HG03135 (cell line): Measurements from ENCODE around the gene STX3.

Source experiments
- ATAC-seq: cut with Tn5 transposase; IDR thresholded peaks from one replicate; pipeline ENCODE4 v1.9.1; 2021; ENCODE audit warnings: mild to moderate bottlenecking, moderate library complexity; ENCODE audit not compliant: unreplicated experiment

The STX3 gene

DNA sequence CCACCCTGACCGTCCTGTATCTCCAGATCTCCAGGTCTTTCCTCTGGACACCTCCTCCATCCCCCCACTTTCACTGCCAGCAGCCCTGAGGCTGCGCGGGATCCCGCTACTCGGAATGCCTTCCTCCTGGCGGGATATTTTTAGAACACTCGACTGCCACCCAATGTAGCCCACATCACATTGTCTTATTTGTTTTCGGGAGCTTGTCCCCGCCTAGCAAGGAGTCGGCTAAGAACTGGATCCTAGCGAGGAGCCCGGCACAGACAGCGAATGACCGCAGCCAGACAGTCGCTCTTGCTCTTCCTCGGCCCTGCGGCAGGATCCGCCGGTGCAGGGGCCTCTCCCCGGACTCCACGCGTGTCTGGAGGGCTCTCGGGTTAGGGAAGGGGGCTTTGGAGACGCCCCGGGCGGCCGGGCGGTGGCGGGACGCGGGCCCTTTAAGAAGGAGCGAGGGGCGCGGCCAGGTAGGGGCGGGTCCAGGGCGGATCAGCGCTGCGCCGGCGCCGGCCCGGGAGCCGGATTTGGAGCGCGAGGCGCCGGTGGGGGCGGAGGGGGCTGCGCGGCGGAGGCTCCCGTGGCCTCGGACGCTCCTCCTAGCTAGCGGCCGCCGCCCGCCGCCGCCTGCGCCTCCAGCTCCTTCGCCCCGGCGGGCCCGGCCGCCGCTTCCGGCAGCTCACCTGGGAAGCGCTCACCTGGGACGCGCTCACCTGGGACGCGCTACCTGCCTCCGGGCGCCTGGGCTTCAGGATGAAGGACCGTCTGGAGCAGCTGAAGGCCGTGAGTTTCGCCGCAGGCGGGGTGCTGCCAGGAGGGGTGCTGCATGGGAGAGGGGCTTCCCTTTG lies at the start of gene STX3:
Gene STX3, plus strand, starts transcription at position 518 of the 842 bp plus-strand sequence. Its CDS starts 230 bp downstream, at position 748.
- peak; percentile 61 for ATAC-seq

DNA sequence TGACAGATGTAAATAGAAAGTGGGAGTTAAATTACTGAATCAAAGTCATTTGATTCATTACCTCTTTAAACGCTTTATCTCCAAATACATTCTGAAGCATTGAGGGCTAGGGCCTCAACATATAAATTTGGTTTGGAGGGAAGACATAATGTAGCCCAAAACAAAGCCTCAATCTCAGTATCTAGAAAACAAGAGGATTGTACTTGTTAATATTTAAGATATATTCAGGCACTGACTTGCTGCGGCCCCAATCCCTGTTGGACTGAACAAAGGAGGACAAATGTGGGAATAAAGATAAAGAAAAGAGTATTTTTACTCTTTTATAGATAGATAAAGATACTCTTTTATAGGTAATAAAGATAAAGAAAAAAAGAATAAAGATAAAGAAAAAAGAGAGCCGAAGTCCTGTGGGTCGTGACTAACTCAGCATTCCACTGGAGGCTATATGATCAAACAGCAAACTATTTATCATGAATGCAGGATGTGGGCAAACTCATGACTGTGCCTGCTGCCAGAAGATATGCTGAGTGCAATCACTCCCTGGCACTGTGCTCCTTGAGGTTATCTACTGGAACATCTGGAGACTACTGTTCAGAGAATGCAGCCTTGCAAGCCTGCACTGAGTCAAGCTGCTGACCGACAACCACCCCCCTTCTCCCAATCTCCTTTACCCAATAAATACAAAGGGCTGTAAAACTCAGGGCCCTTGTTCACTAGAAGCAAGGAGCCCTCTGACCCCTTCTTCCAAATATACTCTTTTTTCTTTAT lies 48.5 kb upstream of the STX3 start:
- no peak for ATAC-seq

DNA sequence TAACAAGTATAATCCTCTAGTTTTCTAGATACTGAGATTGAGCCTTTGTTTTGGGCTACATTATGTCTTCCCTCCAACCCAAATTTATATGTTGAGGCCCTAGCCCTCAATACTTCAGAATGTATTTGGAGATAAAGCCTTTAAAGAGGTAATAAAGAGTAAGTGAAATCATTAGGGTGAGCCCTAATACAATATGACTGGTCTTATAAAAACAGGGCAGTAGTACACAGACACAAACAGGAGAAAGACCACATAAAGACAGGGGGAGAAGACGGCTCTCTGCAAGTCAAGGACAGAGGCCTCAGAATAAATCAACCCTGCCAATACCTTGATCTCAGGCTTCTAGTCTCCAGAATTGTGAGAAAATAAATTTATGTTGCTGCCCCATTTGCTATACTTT lies 47.8 kb upstream of the STX3 start:
- no peak for ATAC-seq

DNA sequence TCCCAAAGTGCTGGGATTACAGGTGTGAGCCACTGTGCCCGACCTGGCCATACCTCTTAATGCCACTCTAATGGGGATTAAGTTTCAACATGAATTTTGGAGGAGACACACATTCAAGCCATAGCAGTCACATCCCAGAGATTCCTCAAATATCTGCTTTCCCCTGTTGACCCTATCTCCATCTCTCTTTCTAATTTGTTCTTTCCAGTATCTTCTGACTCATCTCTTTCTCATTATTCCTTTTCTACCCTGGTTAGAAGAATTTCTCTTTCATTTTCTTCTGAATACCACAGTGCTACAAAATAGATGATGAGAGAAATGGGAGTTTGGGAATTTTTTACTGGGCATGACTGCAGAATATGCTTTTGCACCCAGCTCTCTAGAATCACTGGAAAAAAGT lies 46.6 kb upstream of the STX3 start:
- ATAC-seq: no peak

DNA sequence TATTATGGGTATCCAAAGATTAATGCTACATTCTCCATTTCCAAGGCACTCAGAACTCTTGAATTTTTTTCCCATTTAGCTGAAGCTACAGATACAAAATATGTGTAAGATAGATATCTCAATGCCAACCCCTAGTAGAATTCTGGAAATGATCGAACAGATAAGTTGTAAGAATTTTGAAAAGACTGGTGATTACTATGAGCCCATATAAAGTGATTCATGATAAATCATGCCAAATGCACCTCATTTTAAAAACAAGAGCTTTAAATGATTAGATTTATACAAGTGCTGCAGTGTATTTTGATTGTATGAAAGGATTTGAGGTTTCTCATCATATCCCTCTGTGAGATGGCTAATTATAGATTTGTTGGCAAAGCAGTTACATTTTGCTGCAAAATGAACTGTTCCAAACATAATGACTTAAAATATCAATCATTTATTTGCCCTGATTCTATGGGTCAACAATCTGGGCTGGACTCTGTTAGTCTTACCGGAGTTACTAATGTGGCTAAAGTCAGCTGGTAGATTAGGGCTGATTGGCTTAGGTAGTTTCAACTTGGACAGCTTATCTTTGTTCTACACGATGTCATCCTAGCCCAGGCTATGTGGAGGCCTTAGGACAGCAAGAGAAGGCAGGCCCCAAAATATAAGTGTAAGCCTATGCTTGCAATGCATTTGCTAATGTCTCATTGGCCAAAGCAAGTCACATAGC lies 44.9 kb upstream of the STX3 start:
- no peak for ATAC-seq

DNA sequence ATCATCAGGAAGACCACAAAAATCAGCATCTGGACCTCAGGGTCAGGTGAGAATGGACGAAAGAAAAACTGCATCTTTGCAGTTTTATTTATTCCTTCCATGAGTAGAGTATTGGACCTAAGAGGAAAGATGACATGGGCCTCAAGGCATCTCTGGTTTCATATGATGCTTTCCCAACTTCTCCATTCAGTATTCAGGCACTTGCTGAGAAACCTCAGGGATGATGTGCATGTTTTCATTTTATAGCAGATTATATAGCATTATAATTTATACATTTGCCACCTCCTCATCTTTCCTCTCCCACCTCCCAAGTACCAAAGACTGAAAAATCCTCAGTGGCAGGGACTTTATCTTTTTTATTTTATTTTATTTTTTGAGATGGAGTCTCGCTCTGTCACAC lies 41.4 kb upstream of the STX3 start, which contains the start of gene OR10V1:
Gene OR10V1, minus strand, starts transcription at position 101 of the 400 bp plus-strand sequence. Its CDS starts 0 bp downstream, at position 101.
- ATAC-seq: no peak

DNA sequence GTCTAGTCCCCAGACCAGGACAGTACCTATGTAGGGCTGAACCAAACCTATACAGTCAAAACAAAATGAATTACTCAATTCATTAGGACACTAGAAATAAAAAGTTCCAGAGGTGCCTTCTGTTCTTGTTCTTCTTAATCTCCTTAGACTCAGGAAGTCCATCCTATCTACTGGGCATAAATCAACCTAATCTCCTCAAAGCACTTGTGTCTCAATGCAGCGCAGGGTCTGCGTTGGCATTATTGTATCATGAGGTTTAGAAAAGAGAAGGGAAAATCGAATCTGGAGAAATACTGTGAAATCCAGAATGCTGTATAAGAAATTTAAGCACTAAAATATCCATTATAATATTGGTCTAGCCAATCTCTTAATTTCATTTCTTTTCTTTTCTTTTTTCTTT lies 39.1 kb upstream of the STX3 start:
- no peak for ATAC-seq

DNA sequence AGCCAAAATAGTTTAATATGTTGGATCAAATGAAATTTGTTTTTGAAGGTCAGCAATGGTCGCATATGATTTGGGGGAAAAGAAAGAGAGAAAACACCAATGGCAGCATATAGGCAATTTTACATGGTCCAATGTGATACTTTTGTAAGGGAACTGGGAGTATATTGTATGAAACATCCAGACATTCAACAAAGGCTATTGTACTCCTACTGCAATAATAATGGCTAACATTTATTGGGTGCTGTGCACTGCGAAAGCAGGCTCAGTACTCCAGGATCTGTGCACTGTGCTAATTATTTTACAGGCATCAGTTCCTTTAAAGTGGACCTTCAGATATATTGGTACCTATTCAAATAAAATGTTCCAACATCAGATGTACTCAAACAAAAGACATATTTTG lies 35.6 kb upstream of the STX3 start:
- ATAC-seq: no peak

DNA sequence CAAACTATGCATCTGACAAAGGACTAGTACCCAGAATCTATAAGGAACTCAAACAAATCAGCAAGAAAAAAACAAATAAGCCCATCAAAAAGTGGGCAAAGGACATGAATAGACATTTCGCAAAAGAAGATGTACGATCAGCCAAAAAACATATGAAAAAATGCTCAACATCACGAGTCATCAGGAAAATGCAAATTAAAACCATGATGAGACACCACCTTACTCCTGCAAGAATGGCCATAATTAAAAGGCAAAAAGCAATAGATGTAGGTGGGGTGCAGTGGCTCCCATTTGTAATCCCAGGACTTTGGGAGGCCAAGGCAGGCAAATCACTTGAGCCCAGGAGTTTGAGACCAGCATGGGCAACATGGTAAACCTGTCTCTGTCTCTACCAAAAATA lies 31.1 kb upstream of the STX3 start:
- ATAC-seq: no peak

DNA sequence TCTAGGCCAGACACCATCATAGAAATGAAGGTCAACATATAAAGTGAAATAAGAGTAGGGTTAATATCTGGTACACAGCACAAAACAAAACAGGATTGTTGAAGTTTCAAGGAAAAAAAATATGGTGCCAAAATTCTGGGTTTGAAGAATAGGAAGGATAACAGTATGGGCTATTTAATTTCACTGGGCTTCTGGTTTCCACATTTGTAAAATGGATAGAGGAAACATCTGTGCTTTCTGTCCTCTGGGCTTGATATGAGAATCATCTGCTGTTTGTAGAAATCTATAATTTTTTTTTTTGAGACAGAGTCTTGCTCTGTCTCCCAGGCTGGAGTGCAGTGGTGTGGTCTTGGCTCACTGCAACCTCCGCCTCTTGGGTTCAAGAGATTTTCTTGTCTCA lies 27.8 kb upstream of the STX3 start:
- no peak for ATAC-seq

DNA sequence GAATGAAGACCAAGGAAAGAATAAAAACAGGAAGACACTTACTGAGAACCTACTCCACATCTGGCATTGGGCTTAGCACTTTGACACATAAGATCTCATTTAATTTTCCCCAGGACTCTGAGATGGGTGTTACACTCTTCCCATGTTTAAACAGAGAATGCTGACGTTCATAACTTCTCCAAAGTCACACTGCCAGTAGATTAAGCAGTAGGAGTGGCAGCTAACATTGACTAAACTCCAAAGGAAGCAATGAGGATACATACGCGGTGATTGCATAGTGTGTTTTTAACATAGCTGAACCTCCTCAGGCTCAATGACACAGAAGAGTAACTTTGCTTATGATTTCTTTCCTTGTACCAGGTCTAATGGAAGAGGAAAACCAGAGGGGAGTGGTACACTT lies 27.0 kb upstream of the STX3 start:
- ATAC-seq: no peak

DNA sequence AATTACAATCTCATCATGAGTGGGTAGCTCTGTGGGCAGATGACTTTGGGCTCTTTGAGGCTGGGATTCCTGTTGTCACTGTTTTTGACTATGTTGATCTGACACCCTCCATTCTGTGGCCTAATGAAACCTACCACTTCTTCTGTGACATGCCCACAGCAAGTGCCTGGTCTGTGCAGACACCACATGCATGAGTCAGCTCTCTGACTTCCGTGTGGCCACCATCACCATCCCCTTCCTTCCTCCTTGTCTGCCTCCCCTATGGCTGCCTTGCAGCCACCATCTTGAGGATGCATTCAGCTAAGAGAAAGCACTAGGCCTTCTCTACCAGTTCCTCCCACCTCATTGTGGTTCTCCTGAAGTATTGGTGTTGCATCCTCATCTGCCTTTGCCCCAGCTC lies 26.3 kb upstream of the STX3 start:
- no peak for ATAC-seq

DNA sequence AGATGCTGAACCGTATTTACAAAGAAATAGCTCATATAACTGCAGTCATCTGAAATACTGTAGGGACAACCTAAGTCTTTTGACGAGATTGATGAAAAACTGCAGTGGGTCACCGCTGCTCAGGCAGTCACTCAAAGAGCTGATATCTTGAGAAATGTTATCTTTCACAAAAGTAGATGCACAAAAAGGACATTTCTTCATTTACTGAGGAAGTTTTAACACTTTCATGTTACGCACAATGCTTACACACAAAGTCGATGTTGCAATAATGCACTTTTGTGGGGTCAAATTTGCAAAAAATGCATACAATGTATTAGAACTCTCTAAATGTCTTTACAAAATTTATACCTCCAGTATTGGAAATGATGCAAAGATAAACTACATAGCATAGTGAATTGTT lies 25.3 kb upstream of the STX3 start:
- ATAC-seq: no peak

DNA sequence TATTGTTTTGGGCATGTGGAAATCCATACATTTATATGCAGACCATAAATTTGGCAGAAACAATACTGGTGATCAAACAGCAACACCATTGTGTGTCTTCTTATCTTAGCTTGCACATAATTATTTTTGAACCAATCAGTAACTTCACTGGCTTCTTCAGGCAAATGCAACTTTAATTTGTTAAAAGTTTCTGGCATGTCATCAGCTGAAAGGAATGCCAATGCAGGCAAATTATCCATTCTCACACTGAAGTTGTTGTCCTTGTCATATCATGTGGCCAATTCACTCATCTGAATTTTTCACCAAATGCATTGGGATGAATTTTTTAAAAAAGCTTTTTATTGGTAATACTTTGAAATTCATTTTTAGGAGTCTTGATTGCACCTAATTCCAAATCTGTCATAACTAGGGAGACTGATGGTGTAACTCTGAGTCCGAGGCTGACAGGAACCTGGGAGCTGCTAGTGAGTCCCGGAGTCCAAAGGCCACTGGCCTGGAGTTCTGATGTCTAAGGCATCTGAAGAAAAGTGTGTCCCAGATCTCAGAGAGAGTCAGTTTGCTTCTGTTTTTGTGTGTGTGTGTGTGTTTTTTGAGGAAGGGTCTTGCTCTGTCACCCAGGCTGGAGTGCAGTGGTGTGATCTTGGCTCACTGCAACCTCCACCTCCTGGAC lies 24.1 kb upstream of the STX3 start:
- ATAC-seq: no peak

DNA sequence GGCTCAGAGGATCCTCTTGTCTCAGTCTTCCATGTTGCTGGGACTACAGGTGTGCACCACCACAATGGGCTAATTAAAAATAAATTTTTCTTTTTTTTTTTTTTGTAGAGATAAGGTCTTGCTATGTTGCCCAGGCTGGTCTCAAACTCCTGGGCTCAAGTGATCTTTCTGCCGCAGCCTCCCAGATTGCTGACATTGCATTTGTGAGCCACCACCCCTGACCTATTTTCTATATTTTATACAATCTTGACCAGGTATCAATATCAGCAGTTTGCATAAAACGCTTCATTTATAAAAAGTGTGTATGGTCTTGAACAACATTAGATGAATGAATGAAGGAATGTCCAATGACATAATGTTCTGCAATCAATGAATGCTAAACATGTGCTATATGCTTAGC lies 9.1 kb upstream of the STX3 start:
- ATAC-seq: no peak

DNA sequence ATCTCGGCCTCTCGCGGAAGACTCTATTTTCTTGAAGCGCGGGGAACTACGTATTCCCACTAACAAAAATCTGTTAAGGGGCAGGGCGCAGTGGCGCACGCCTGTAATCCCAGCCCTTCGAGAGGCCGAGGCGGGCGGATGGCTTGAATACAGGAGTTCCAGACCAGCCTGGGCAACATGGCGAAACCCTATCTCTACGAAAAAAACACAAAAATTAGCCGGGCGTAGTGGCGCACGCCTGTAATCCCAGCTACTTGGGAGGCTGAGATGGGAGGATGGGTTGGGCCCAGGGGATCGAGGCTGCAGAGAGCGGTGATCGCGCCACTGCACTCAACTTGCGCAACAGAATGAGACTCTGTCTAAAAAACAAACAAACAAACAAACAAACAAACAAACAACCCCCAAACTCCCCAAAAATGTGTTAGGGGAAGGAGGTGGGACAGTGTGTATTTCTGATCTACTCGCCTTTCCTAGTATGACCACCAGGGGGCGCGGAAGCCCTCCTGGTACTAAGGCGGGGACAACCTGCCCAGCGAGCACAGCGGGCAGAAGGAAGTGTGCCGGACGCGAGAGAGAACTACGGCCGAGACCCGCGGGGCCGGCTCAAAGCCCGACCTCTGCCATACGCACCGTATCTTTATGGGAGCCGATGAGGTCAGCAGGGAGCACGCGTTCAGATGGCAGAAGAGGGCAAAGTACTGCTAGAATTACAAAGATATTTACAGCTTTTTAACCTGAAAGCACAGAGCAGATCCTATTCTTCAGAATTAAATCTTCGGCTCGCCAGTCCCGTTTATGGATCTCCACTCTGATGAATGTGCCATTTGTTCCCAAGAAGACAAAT lies 1.3 kb upstream of the STX3 start:
- peak; percentile 74 for ATAC-seq

DNA sequence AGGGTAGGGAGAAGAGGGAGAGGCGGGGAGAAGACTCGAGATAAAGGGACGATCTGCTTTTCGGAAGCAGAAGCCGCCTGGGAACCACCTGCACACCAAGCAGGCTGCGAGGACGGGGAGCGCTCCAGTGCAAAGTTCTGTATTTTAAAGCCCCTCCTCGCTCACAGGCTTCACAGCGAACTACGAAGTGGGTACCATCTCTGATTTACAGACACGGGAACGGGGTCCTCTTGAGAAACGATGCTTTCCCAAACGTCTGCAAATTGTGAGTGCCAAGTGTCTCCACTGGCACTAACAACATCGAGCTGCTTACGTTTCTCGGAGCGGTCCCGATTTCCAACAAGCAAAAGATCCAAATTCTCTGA lies 700 bp upstream of the STX3 start:
- ATAC-seq: peak; percentile 28

DNA sequence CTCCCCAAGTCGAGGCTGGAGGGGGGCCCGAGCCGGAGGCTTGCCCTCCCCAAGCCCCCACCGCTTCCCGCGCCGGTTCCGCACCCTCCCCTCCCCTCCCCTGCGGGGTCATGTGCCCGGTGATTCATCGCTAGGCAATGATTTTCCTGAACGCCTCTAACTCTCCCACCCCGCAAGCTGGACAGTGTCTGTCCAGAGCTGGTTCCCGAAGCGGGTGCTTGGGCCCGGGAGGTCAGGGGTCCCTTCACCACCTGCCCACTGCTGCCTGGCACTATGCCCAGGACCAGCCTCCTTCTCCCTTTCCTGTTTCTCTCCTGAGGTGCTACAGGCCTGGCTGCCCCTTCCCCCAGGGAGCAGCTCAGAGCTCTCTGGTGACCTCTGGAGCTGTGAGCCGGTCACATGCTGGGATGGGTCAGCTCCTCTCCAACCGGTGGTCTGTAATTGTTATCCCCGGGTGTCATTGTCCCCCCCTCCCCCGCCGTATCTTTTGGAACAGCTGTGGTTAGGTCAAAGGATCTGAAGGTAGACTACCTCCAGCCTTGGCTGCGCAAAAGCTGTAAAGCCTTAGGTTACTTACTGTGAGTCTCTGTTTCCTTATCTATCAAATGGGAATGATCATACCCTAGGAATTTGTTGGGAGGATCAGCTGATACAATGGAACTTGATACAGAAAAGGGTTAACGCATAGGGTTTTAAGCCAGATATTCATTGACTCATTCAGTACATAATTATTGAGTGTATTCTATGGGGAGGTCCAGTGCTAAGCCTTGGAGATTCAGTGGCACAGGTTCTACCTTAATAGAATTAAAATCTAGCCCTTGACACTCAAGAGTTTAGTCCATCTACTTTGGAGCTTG lies 753 bp downstream of the STX3 start:
- ATAC-seq: peak; percentile 9

DNA sequence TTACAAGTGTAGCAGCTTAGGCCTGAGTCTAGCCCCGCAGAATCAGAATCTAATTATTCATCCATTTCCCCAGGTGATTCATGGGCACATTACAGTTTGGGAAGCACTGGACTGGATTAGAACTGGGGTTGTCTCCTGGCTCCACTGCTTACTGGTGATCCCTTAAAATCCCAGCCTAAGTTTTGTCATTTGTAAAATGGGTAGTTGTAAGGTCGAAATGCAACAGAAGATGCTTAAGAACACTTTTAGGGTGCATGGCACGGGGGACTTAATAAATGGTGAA lies 1.3 kb downstream of the STX3 start:
- no peak for ATAC-seq
